ENCODE data around the gene TRIM9. TPM values are rescaled to one million over a fixed set of nuclear protein-coding genes. Genes with fewer than 3 reads are reported as not detected.

The TRIM9 gene
- not detected in 2 replicates for total RNA-seq

DNA sequence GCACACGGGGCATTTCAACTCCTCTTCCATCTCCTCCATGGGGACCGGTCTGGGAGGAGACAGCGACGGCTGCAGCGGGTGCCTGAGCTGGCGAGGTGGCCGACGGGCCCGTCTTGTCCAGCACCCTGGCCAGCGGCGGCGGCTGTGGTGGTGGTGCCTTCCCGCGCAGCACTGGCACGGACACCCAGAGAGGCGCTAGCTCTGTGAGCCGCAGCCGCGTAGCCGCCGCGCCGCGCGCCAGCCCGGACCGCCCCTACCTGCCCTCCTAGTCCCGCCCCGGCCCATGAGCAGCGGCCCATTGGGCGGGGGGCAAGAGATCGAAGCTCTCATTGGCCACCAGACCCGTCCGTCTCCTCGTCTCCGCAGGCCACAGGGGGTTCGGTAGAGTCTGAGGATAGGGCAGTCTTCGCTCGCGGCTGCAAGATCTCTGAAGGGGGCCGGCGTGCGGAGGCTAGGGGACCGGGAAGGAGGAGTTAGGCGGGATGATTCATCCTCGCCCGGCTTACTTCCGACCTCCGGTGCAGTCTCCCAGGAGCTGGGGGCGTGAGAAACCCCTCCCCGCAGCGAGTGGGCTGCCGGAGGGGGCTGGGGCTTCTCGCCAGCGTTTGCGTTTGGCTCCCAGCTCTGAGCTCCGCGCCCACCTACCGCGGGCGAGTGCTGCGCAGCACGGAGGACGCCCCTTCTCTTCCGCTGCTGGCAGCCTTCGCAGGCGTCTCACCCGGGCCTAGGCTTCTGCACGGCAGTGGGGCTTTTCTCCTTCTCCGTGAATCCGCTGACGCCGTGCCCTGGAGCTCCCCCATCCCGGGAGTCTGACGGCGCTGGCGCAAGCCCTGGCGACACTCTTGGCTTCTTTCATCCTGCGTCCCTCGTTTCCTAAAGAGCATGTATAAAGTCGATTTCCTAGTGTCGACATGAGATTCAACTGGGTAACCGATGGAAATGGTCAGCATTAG lies at the start of gene TRIM9:
TRIM9 (minus strand) TSS at position 205 of the 953 bp plus-strand sequence; CDS start at position 39, 166 bp downstream.

GRCh38 chr14:50943943-50944646 lies 150.8 kb downstream of the TRIM9 start, which contains the start of gene PYGL:
PYGL (minus strand) TSS chr14:50944483; CDS start chr14:50944403, 80 bp downstream.

Other genes starting within 250 kb of the TRIM9 start
- gene ABHD12B, start 223.1 kb downstream of the TRIM9 start, total RNA-seq = not detected in 2 replicates
- gene PYGL, start 150.6 kb downstream of the TRIM9 start, total RNA-seq = 79.2 and 93.2 TPM in 2 replicates
- 49.4 and 53.3 TPM in 2 replicates for gene TMX1, start 145.1 kb upstream of the TRIM9 start, total RNA-seq